ENCODE data around the gene ZMIZ1.

Gene ZMIZ1

GRCh38 chr10:79155301-79156081 is 86.7 kb downstream of the ZMIZ1 start:
- DNase-seq (ENCODE audit: low read depth), result no peak
- H3K4me3 ChIP-seq (ENCODE audit: low read length), result no peak overlapping the region
- TF ChIP-seq CTCF (conservative IDR thresholded peaks at IDR 0.05; ENCODE audit: low read depth, low read length), result peak; percentile 29

- DNase-seq (ENCODE audit: low read depth), result no peak
- TF ChIP-seq CTCF (conservative IDR thresholded peaks at IDR 0.05; ENCODE audit: low read depth, low read length), result no peak
- H3K4me3 ChIP-seq (ENCODE audit: low read length), result no peak overlapping the region
Observed at GRCh38 chr10:79156334-79157274, 87.8 kb downstream of the ZMIZ1 start.

GRCh38 chr10:79158004-79158340 is 89.2 kb downstream of the ZMIZ1 start:
- TF ChIP-seq CTCF (conservative IDR thresholded peaks at IDR 0.05; ENCODE audit: low read depth, low read length), result no peak
- DNase-seq (ENCODE audit: low read depth), result no peak
- H3K4me3 ChIP-seq (ENCODE audit: low read length), result no peak overlapping the region

GRCh38 chr10:79158402-79159097 is 89.8 kb downstream of the ZMIZ1 start:
- TF ChIP-seq CTCF (conservative IDR thresholded peaks at IDR 0.05; ENCODE audit: low read depth, low read length), result no peak
- DNase-seq (ENCODE audit: low read depth), result no peak
- H3K4me3 ChIP-seq (ENCODE audit: low read length), result no peak overlapping the region

- no peak for TF ChIP-seq CTCF (conservative IDR thresholded peaks at IDR 0.05; ENCODE audit: low read depth, low read length)
- no peak for DNase-seq (ENCODE audit: low read depth)
- H3K4me3 ChIP-seq (ENCODE audit: low read length), result no peak overlapping the region
Observed at GRCh38 chr10:79159141-79159651, 90.4 kb downstream of the ZMIZ1 start.

- TF ChIP-seq CTCF (conservative IDR thresholded peaks at IDR 0.05; ENCODE audit: low read depth, low read length), result no peak
- H3K4me3 ChIP-seq (ENCODE audit: low read length), result no peak overlapping the region
- no peak for DNase-seq (ENCODE audit: low read depth)
Observed at GRCh38 chr10:79159785-79160184, 91.0 kb downstream of the ZMIZ1 start.

All from retinal pigment epithelial cell (primary cell).